H1 (cell line): ENCODE measurements around the gene TACR2. TPM values are rescaled to one million over a fixed set of nuclear protein-coding genes. Genes with fewer than 3 reads are reported as not detected.

Experiments used
- CTCF ChIA-PET: fragments of 300-600 bp; sonication (Branson Sonifier 250); formaldehyde crosslinking; loops from one replicate; lab custom pipeline; 2021; ENCODE audit not compliant: partially characterized antibody; lab: Charles Lee
- POLR2A ChIA-PET: fragments of 300-600 bp; sonication (Branson Sonifier 250); formaldehyde crosslinking; loops from one replicate; lab custom pipeline; 2021; ENCODE audit warnings: inconsistent platforms; ENCODE audit not compliant: partially characterized antibody; lab: Charles Lee
- DNase-seq, 2 experiments: peaks; one replicate each; pipeline versions ENCODE4 v3.0.0 to v3.0.0-alpha.2; 2010 to 2022; ENCODE audit warnings: low spot score in 2 of 2, low read depth in 1 of 2, mixed read lengths in 1 of 2
- FAIRE-seq: peaks from 2 replicates; lab custom pipeline; 2011; peaks lifted over from hg19 to GRCh38; lab: Jason Lieb, UNC
- H2AFZ ChIP-seq: 2 replicates; pipeline ENCODE4 v1.8.1; 2012; ENCODE audit warnings: low read length, inconsistent platforms
- H2AK5ac ChIP-seq: 2 replicates; pipeline ENCODE4 v1.6.1; 2013; ENCODE audit warnings: low read depth, low read length
- H2BK120ac ChIP-seq: replicated peaks from 2 replicates; pipeline ENCODE3; 2013; ENCODE audit warnings: low read depth, low read length, inconsistent platforms
- H2BK12ac ChIP-seq: 2 replicates; pipeline ENCODE4 v1.6.1; 2013; ENCODE audit warnings: low read depth, low read length
- H2BK15ac ChIP-seq: 2 replicates; pipeline ENCODE4 v1.6.1; 2013; ENCODE audit warnings: low read length
- H2BK20ac ChIP-seq: 2 replicates; pipeline ENCODE4 v1.6.1; 2013; ENCODE audit warnings: low read length
- H2BK5ac ChIP-seq: 2 replicates; pipeline ENCODE4 v1.6.1; 2013; ENCODE audit warnings: low read depth, low read length
- H3K14ac ChIP-seq: 2 replicates; pipeline ENCODE4 v1.6.1; 2013; ENCODE audit warnings: inconsistent platforms; ENCODE audit not compliant: insufficient read length
- H3K18ac ChIP-seq: 2 replicates; pipeline ENCODE4 v1.6.1; 2013; ENCODE audit warnings: low read length; ENCODE audit errors: extremely low read depth
- H3K23ac ChIP-seq: 2 replicates; pipeline ENCODE4 v1.6.1; 2013; ENCODE audit warnings: inconsistent platforms; ENCODE audit not compliant: insufficient read length
- H3K23me2 ChIP-seq: 2 replicates; pipeline ENCODE4 v1.6.1; 2013; ENCODE audit warnings: low read depth, low read length
- H3K27ac ChIP-seq: 2 replicates; pipeline ENCODE4 v1.6.1; 2011; ENCODE audit warnings: low read depth, low read length, inconsistent platforms
- H3K27me3 ChIP-seq, 4 experiments: replicated peaks in 1 of 4; 1 replicate in 1 of 4; 2 replicates in 3 of 4; pipeline versions ENCODE4 v1.6.1 to v1.8.1; 2011 to 2013; ENCODE audit warnings: low read length in 3 of 4, mild to moderate bottlenecking in 3 of 4, inconsistent platforms in 2 of 4, mixed read lengths in 2 of 4, moderate library complexity in 1 of 4; ENCODE audit not compliant: control insufficient read depth in 3 of 4, insufficient read depth in 3 of 4; ENCODE audit errors: extremely low read depth in 1 of 4
- H3K36me3 ChIP-seq, 4 experiments: 2 replicates each; pipeline versions ENCODE4 v1.6.1 to v1.8.1; 2011 to 2013; ENCODE audit warnings: mild to moderate bottlenecking in 4 of 4, low read length in 3 of 4, moderate library complexity in 2 of 4, control low read depth in 1 of 4, inconsistent platforms in 1 of 4; ENCODE audit not compliant: insufficient read depth in 4 of 4, control insufficient read depth in 2 of 4
- H3K4ac ChIP-seq: replicated peaks from 2 replicates; pipeline ENCODE3; 2013; ENCODE audit warnings: low read length, low read depth, mixed read lengths, inconsistent platforms; ENCODE audit not compliant: insufficient read length
- H3K4me1 ChIP-seq, 4 experiments: replicated peaks in 1 of 4; 1 replicate in 1 of 4; 2 replicates in 3 of 4; pipeline versions ENCODE4 v1.6.1 to v1.8.1; 2011 to 2013; ENCODE audit warnings: low read length in 3 of 4, inconsistent platforms in 2 of 4, mixed read lengths in 1 of 4; ENCODE audit not compliant: insufficient read depth in 4 of 4, control insufficient read depth in 3 of 4
- H3K4me2 ChIP-seq, 2 experiments: 2 replicates each; pipeline versions ENCODE4 v1.6.1 to v1.8.1; 2011 to 2013; ENCODE audit warnings: low read depth in 2 of 2, low read length in 2 of 2, control low read depth in 1 of 2, inconsistent platforms in 1 of 2, mild to moderate bottlenecking in 1 of 2; ENCODE audit not compliant: insufficient read depth in 1 of 2
- H3K4me3 ChIP-seq, 4 experiments: fragments of 200-600, 300-600 bp in 1 of 4; sonication (generic), shearing (Covaris generic), sonication (Bioruptor Twin) in 1 of 4; 2 replicates each; pipeline versions ENCODE4 v1.5.1 to v1.8.1; 2011 to 2016; ENCODE audit warnings: low read length in 4 of 4, low read depth in 3 of 4, control low read depth in 2 of 4, inconsistent platforms in 2 of 4, mild to moderate bottlenecking in 2 of 4, mixed read lengths in 1 of 4, moderate library complexity in 1 of 4; ENCODE audit not compliant: insufficient read depth in 2 of 4; ENCODE audit errors: extremely low read depth in 1 of 4
- H3K56ac ChIP-seq: replicated peaks from 2 replicates; pipeline ENCODE3; 2013; ENCODE audit warnings: low read depth, mild to moderate bottlenecking, mixed read lengths, low read length, inconsistent platforms; ENCODE audit not compliant: insufficient read length
- H3K79me1 ChIP-seq: 2 replicates; pipeline ENCODE4 v1.6.1; 2013; ENCODE audit warnings: low read depth, low read length, control low read depth
- H3K79me2 ChIP-seq, 2 experiments: 2 replicates each; pipeline versions ENCODE4 v1.6.1 to v1.8.1; 2012 to 2013; ENCODE audit warnings: low read length in 2 of 2, mild to moderate bottlenecking in 2 of 2, inconsistent platforms in 1 of 2; ENCODE audit not compliant: insufficient read depth in 2 of 2, control insufficient read depth in 1 of 2
- H3K9ac ChIP-seq, 4 experiments: replicated peaks in 1 of 4; 1 replicate in 1 of 4; 2 replicates in 3 of 4; pipeline versions ENCODE4 v1.6.1 to v1.8.1; 2011 to 2013; ENCODE audit warnings: low read depth in 3 of 4, low read length in 3 of 4, control low read depth in 2 of 4, mild to moderate bottlenecking in 2 of 4, moderate library complexity in 2 of 4, inconsistent platforms in 1 of 4; ENCODE audit errors: extremely low read depth in 1 of 4
- H3K9me3 ChIP-seq, 2 experiments: 2 replicates each; pipeline versions ENCODE4 v1.6.1 to v1.8.1; 2012 to 2013; ENCODE audit warnings: mild to moderate bottlenecking in 2 of 2, moderate library complexity in 2 of 2, control low read depth in 1 of 2, inconsistent platforms in 1 of 2, low read depth in 1 of 2, low read length in 1 of 2, mixed read lengths in 1 of 2; ENCODE audit not compliant: insufficient read depth in 2 of 2
- H4K20me1 ChIP-seq, 2 experiments: replicated peaks in 1 of 2; 2 replicates each; pipeline versions ENCODE3 to v1.8.1; 2011 to 2013; ENCODE audit warnings: inconsistent platforms in 2 of 2, low read length in 2 of 2, mild to moderate bottlenecking in 1 of 2; ENCODE audit not compliant: insufficient read depth in 2 of 2, control insufficient read depth in 1 of 2
- H4K5ac ChIP-seq: 2 replicates; pipeline ENCODE4 v1.6.1; 2013; ENCODE audit warnings: low read length, low read depth, mixed read lengths, inconsistent platforms; ENCODE audit not compliant: insufficient read length
- H4K8ac ChIP-seq: 2 replicates; pipeline ENCODE4 v1.8.0; 2013; ENCODE audit warnings: mild to moderate bottlenecking, moderate library complexity, low read length, inconsistent platforms; ENCODE audit not compliant: insufficient read depth; ENCODE audit errors: extremely low read depth
- H4K91ac ChIP-seq: replicated peaks from 2 replicates; pipeline ENCODE3; 2013; ENCODE audit warnings: low read length, mixed read lengths, inconsistent platforms; ENCODE audit not compliant: insufficient read length
- TBP ChIP-seq: IDR thresholded peaks from 2 replicates; pipeline ENCODE4 v1.6.1; 2011; ENCODE audit warnings: low read depth, low read length, improper control_type of control experiment
- WGBS, 2 experiments: shearing (Covaris generic) in 1 of 2; methylation state at CpG; one replicate each; pipeline versions ENCODE4 v1.1.6 to v1.1.7; 2013 to 2015; ENCODE audit warnings: low lambda C conversion rate in 2 of 2, mixed read lengths in 2 of 2, inconsistent platforms in 1 of 2, low coverage in 1 of 2, missing lambda C conversion rate in 1 of 2; ENCODE audit not compliant: insufficient replicate concordance in 2 of 2, insufficient coverage in 1 of 2, insufficient read length in 1 of 2; ENCODE audit errors: extremely low coverage in 1 of 2, missing lambda C conversion rate in 1 of 2; 5-methylcytosine and 5-hydroxymethylcytosine counted together
- polyA plus RNA-seq, 7 experiments: library from polyadenylated mRNA; depleted of rRNA in 3 of 7; stranded (reverse) in 5 of 7; unstranded in 2 of 7; fragments of >200 nt in 5 of 7; fragments of 200-250 nt in 2 of 7; gene quantifications; 1 replicate in 5 of 7; 2 replicates in 1 of 7; 4 replicates in 1 of 7; pipeline versions ENCODE4 v1.2.1 to v1.2.3, GENCODE V29; 2011 to 2013; ENCODE audit warnings: missing spikeins in 2 of 7, mixed read lengths in 2 of 7
- total RNA-seq: library from RNA; stranded (reverse); fragmentation: NEBNext Ultra II Directional; extraction: Animal tissue kit (Norgen Biotek cat#: 25700); gene quantifications from 2 replicates; pipeline ENCODE4 v1.2.1, GENCODE V29; 2021

TACR2 gene
- total and polyA plus RNA-seq, 2 of the 8 experiments (the other 6 are each of a cell fraction or from before 2014, with no cell fraction given), result 0.06 TPM; not detected in 1

- Histone ChIP-seq H3K14ac (no peak overlapping the region), H3K36me3 (no peaks in the 10 kb centered on the region), H3K27me3 (no peaks in the 10 kb centered on the region), H3K23ac (no peak overlapping the region), H2AFZ (no peak overlapping the region), H4K5ac (no peak overlapping the region), H3K4me1 (no peaks in the 10 kb centered on the region; a peak in 2 of 7 replicates), H4K20me1 (no peaks in the 10 kb centered on the region), H3K79me2 (no peaks in the 10 kb centered on the region), H4K91ac (no peak overlapping the region), H3K18ac (no peak overlapping the region), H3K56ac (no peak overlapping the region), H3K79me1 (no peaks in the 10 kb centered on the region), H2BK15ac (no peak overlapping the region), H3K4me3 (no peak overlapping the region), H4K8ac (no peak overlapping the region), H2BK5ac (no peak overlapping the region), H3K27ac (no peak overlapping the region), H3K23me2 (no peaks in the 10 kb centered on the region), H2BK20ac (no peak overlapping the region), H2BK12ac (no peak overlapping the region), H3K9me3 (no peaks in the 10 kb centered on the region), H3K4ac (no peak overlapping the region), H2BK120ac (no peak overlapping the region), H2AK5ac (no peak overlapping the region), H3K9ac (no peak overlapping the region), H3K4me2 (no peak overlapping the region)
- DNase-seq (no peak), FAIRE-seq (no peak)
- POLR2A ChIA-PET, result no interaction called here
- CTCF ChIA-PET, result interaction anchor here (0.6 to 16.6 kb wide), 14 partner anchors 8 to 298 kb away, joined by 3 to 150 read pairs (median 3); partner anchors contain the start of gene TSPAN15
- 93% methylated on average over 18 of the region's 18 CpGs; no CpG with 5 or more reads in 1 of the 2 experiments for WGBS, 2 experiments
- no peak for TF ChIP-seq TBP
These were observed 2.5 kb upstream of the TACR2 start for GRCh38 chr10:69419096-69419743.
